HEK293T (cell line): Measurements from ENCODE around the gene PTPN4.

ENCODE experiments used
- BHLHE40 ChIP-seq: fragments of 450-650 bp; IDR thresholded peaks from 2 replicates; pipeline ENCODE4 v1.6.1; 2016; ENCODE audit warnings: mild to moderate bottlenecking, moderate library complexity, borderline replicate concordance
- SUZ12 ChIP-seq: fragments of 450-650 bp; IDR thresholded peaks from 2 replicates; pipeline ENCODE4 v1.6.1; 2016; ENCODE audit warnings: mild to moderate bottlenecking

DNA sequence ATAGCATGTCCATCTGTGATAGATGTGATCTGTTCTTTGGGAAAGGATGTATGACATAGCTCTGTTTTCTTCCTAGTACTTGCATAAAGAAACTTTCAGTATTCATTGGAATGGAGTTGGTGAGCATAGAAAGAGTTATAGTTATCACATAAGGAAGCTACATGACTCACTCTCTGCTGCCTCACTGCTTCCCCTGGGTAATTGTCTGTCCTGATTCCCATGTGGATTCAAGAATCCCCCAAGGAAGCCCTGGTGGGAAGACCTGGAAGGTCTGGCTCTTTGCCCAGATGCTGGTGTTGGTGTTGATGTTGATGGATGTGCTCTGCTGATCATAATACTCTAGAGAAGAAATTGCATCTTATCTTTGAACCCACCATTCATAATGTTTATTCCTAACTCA is 60.6 kb downstream of the PTPN4 start:
- TF ChIP-seq SUZ12 (no peak), BHLHE40 (no peak)
